ENCODE results near the gene SSBP4.

GRCh38 chr19:18397242-18398202 lies 21.7 kb upstream of the SSBP4 start, which contains the start of gene LRRC25:
- TF ChIP-seq CTCF (IDR thresholded peaks at IDR 0.05) (no peak), MXD4 (CRISPR knock-in tag; IDR thresholded peaks at IDR 0.05; ENCODE audit: borderline replicate concordance) (no peak), USF1 (CRISPR knock-in tag; IDR thresholded peaks at IDR 0.05) (no peak), MLX (CRISPR knock-in tag; IDR thresholded peaks at IDR 0.05) (no peak; the same call in 1 of the 2 replicates), MAX (CRISPR knock-in tag; IDR thresholded peaks at IDR 0.05) (no peak), FOXP1 (CRISPR knock-in tag; IDR thresholded peaks at IDR 0.05; ENCODE audit: borderline replicate concordance) (0 out of 2 replicates have a peak, but pooled peaks have one; percentile 23), CREB1 (CRISPR knock-in tag; IDR thresholded peaks at IDR 0.05) (no peak)

Measured in WTC11 (cell line).